Measurements from ENCODE around the gene NELL2.
A peak's percentile ranks its signal among the peaks of the same experiment; 100 is the strongest.

The NELL2 gene

GRCh38 chr12:44500423-44500822, 375.7 kb downstream of the NELL2 start:
- Histone ChIP-seq H3F3A (ENCODE audit: control insufficient read depth, insufficient read depth) (no peaks in the 10 kb centered on the region), H3K4me1 (ENCODE audit: control insufficient read depth, low read length) (no peaks in the 10 kb centered on the region), H3K27ac (ENCODE audit: low read depth, low read length) (no peak overlapping the region), H4K20me1 (ENCODE audit: control insufficient read depth, insufficient read depth, low read depth, low read length) (no peaks in the 10 kb centered on the region), H3K27me3 (ENCODE audit: control insufficient read depth, low read length) (no peaks in the 10 kb centered on the region), H3K9me3 (ENCODE audit: control insufficient read depth, insufficient read depth, low read length) (no peaks in the 10 kb centered on the region; the same call in 1 of the 2 replicates), H3K9me2 (replicated peaks; ENCODE audit: control insufficient read depth, low read length) (no peaks in the 10 kb centered on the region), H3K4me3 (ENCODE audit: low read length) (no peak overlapping the region), H3K4me2 (ENCODE audit: low read length) (no peak overlapping the region), H3K79me2 (ENCODE audit: control insufficient read depth, low read length) (no peaks in the 10 kb centered on the region), H3K36me3 (ENCODE audit: control insufficient read depth, low read length) (no peaks in the 10 kb centered on the region)
- TF ChIP-seq CTCF (IDR thresholded peaks at IDR 0.05; ENCODE audit: low read depth, low read length, poor library complexity, severe bottlenecking) (no peak), EZH2phosphoT487 (IDR thresholded peaks at IDR 0.05; ENCODE audit: borderline replicate concordance, low read length) (no peak)

- Histone ChIP-seq H3K27ac (ENCODE audit: low read depth, low read length) (no peak overlapping the region), H4K20me1 (ENCODE audit: control insufficient read depth, insufficient read depth, low read depth, low read length) (no peaks in the 10 kb centered on the region), H3K4me2 (ENCODE audit: low read length) (no peak overlapping the region), H3K9me3 (ENCODE audit: control insufficient read depth, insufficient read depth, low read length) (no peaks in the 10 kb centered on the region; the same call in 1 of the 2 replicates), H3K79me2 (ENCODE audit: control insufficient read depth, low read length) (no peaks in the 10 kb centered on the region), H3F3A (ENCODE audit: control insufficient read depth, insufficient read depth) (no peaks in the 10 kb centered on the region), H3K4me1 (ENCODE audit: control insufficient read depth, low read length) (no peaks in the 10 kb centered on the region), H3K4me3 (ENCODE audit: low read length) (no peak overlapping the region), H3K9me2 (replicated peaks; ENCODE audit: control insufficient read depth, low read length) (no peaks in the 10 kb centered on the region), H3K36me3 (ENCODE audit: control insufficient read depth, low read length) (no peaks in the 10 kb centered on the region), H3K27me3 (ENCODE audit: control insufficient read depth, low read length) (no peaks in the 10 kb centered on the region)
- TF ChIP-seq EZH2phosphoT487 (IDR thresholded peaks at IDR 0.05; ENCODE audit: borderline replicate concordance, low read length) (no peak), CTCF (IDR thresholded peaks at IDR 0.05; ENCODE audit: low read depth, low read length, poor library complexity, severe bottlenecking) (peak; percentile 29)
Observed at GRCh38 chr12:44497044-44497443, 379.1 kb downstream of the NELL2 start.

DNA sequence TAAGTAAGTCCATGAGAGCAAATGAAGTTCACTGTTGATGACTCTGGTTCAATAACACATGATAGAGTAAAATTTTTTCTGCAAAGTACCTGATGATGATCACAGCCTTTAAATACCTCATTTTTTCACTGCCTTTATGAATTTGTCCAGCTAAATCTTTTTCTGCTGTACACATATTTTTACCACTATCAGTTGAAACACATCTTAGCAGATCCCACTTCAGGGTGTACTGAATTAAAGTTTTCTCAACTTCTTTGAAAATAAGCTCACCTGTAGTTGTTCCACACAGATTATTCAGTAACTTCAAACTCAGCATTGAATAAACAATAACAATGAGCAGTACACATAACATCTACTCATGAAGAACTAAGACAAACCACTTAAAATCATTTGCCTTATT, 385.9 kb downstream of the NELL2 start:
- H3K27me3 ChIP-seq (ENCODE audit: control insufficient read depth, low read length): no peaks in the 10 kb centered on the region
- H3K4me3 ChIP-seq (ENCODE audit: low read length): no peak overlapping the region
- no peaks in the 10 kb centered on the region for H3K9me3 ChIP-seq (ENCODE audit: control insufficient read depth, insufficient read depth, low read length)
- H3K4me2 ChIP-seq (ENCODE audit: low read length): no peak overlapping the region
- H3K79me2 ChIP-seq (ENCODE audit: control insufficient read depth, low read length): no peaks in the 10 kb centered on the region
- no peaks in the 10 kb centered on the region for H4K20me1 ChIP-seq (ENCODE audit: control insufficient read depth, insufficient read depth, low read depth, low read length)
- H3K9me2 ChIP-seq (replicated peaks; ENCODE audit: control insufficient read depth, low read length): no peaks in the 10 kb centered on the region
- no peak overlapping the region for H3K27ac ChIP-seq (ENCODE audit: low read depth, low read length)
- H3K4me1 ChIP-seq (ENCODE audit: control insufficient read depth, low read length): no peaks in the 10 kb centered on the region
- TF ChIP-seq CTCF (IDR thresholded peaks at IDR 0.05; ENCODE audit: low read depth, low read length, poor library complexity, severe bottlenecking) (no peak), EZH2phosphoT487 (IDR thresholded peaks at IDR 0.05; ENCODE audit: borderline replicate concordance, low read length) (no peak)
- no peaks in the 10 kb centered on the region for H3K36me3 ChIP-seq (ENCODE audit: control insufficient read depth, low read length)
- H3F3A ChIP-seq (ENCODE audit: control insufficient read depth, insufficient read depth): no peaks in the 10 kb centered on the region

DNA sequence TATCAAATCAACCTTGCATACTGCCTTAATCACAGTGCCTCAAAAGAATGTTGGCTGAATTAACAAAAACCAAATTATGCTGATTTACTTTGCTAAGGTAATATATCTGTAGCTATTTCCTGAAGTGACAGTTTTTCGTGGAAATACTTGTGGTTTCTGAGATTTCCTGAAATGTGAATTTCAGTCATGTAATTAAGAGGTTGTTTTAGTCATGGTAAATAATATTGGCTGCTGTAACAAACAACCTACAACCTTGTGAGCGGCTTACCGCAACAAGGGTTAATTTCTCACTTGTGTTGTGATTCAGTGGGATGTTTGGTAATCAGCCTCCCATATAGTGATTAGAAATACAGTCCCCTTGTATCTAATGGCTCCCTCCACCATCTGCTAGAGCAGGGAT, 387.9 kb downstream of the NELL2 start:
- no peaks in the 10 kb centered on the region for H3K79me2 ChIP-seq (ENCODE audit: control insufficient read depth, low read length)
- TF ChIP-seq CTCF (IDR thresholded peaks at IDR 0.05; ENCODE audit: low read depth, low read length, poor library complexity, severe bottlenecking): no peak
- TF ChIP-seq EZH2phosphoT487 (IDR thresholded peaks at IDR 0.05; ENCODE audit: borderline replicate concordance, low read length): no peak
- H4K20me1 ChIP-seq (ENCODE audit: control insufficient read depth, insufficient read depth, low read depth, low read length): no peaks in the 10 kb centered on the region
- no peak overlapping the region for H3K27ac ChIP-seq (ENCODE audit: low read depth, low read length)
- no peaks in the 10 kb centered on the region for H3K9me3 ChIP-seq (ENCODE audit: control insufficient read depth, insufficient read depth, low read length)
- no peaks in the 10 kb centered on the region for H3F3A ChIP-seq (ENCODE audit: control insufficient read depth, insufficient read depth)
- no peak overlapping the region for H3K4me3 ChIP-seq (ENCODE audit: low read length)
- no peaks in the 10 kb centered on the region for H3K9me2 ChIP-seq (replicated peaks; ENCODE audit: control insufficient read depth, low read length)
- H3K4me2 ChIP-seq (ENCODE audit: low read length): no peak overlapping the region
- H3K4me1 ChIP-seq (ENCODE audit: control insufficient read depth, low read length): no peaks in the 10 kb centered on the region
- H3K36me3 ChIP-seq (ENCODE audit: control insufficient read depth, low read length): no peaks in the 10 kb centered on the region
- H3K27me3 ChIP-seq (ENCODE audit: control insufficient read depth, low read length): no peaks in the 10 kb centered on the region

All from DOHH2 (cell line).